ENCODE measurements around the gene ZBTB38.

Gene ZBTB38

GRCh38 chr3:141367038-141367730 is 1.1 kb upstream of the ZBTB38 start:
- DNase-seq = no peak

- DNase-seq = peak; percentile 9
Measured at GRCh38 chr3:141368925-141369794, 856 bp downstream of the ZBTB38 start.

- peak; percentile 95 for DNase-seq
Measured at GRCh38 chr3:141370065-141370533, 1.8 kb downstream of the ZBTB38 start.

GRCh38 chr3:141371882-141372281 is 3.6 kb downstream of the ZBTB38 start:
- no peak for DNase-seq

GRCh38 chr3:141372656-141373055 is 4.4 kb downstream of the ZBTB38 start:
- DNase-seq = no peak

- no peak for DNase-seq
Measured at GRCh38 chr3:141373232-141373631, 4.9 kb downstream of the ZBTB38 start.

GRCh38 chr3:141373768-141374526 is 5.6 kb downstream of the ZBTB38 start:
- no peak for DNase-seq

GRCh38 chr3:141375381-141376301 is 7.3 kb downstream of the ZBTB38 start:
- no peak for DNase-seq

- no peak for DNase-seq
Measured at GRCh38 chr3:141377377-141377776, 9.1 kb downstream of the ZBTB38 start.

- no peak for DNase-seq
Measured at GRCh38 chr3:141378556-141378955, 10.3 kb downstream of the ZBTB38 start.

GRCh38 chr3:141379250-141379966 is 11.1 kb downstream of the ZBTB38 start:
- DNase-seq = no peak

GRCh38 chr3:141380279-141380678 is 12.0 kb downstream of the ZBTB38 start:
- no peak for DNase-seq

- DNase-seq = no peak
Measured at GRCh38 chr3:141380987-141381386, 12.7 kb downstream of the ZBTB38 start.

- no peak for DNase-seq
Measured at GRCh38 chr3:141382571-141382970, 14.3 kb downstream of the ZBTB38 start.

GRCh38 chr3:141383555-141384129 is 15.3 kb downstream of the ZBTB38 start:
- DNase-seq = no peak

GRCh38 chr3:141384157-141384556 is 15.9 kb downstream of the ZBTB38 start:
- no peak for DNase-seq

GRCh38 chr3:141384575-141384974 is 16.3 kb downstream of the ZBTB38 start:
- DNase-seq = no peak

GRCh38 chr3:141385406-141386125 is 17.3 kb downstream of the ZBTB38 start:
- no peak for DNase-seq

- no peak for DNase-seq
Measured at GRCh38 chr3:141386126-141386488, 17.8 kb downstream of the ZBTB38 start.

GRCh38 chr3:141386611-141387111 is 18.4 kb downstream of the ZBTB38 start:
- no peak for DNase-seq

Measured in hematopoietic multipotent progenitor cell treated with erythropoietin and hydrocortisone succinate and interleukin-3 and kit ligand, for 8 days (in vitro differentiated cells).